Measurements from ENCODE around the gene PLEKHG5.
A peak's percentile ranks its signal among the peaks of the same experiment; 100 is the strongest.

The PLEKHG5 gene

GRCh38 chr1:6471086-6471969 lies 20.1 kb downstream of the PLEKHG5 start:
- TF ChIP-seq ZBTB7A (IDR thresholded peaks at IDR 0.05; ENCODE audit: low read depth) (no peak), EP300 (IDR thresholded peaks at IDR 0.05; ENCODE audit: borderline replicate concordance) (no peak), MAX (IDR thresholded peaks at IDR 0.05) (0 out of 2 replicates have a peak, but pooled peaks have one; percentile 11), YY1 (IDR thresholded peaks at IDR 0.05; ENCODE audit: low read depth) (peak; percentile 77)

DNA sequence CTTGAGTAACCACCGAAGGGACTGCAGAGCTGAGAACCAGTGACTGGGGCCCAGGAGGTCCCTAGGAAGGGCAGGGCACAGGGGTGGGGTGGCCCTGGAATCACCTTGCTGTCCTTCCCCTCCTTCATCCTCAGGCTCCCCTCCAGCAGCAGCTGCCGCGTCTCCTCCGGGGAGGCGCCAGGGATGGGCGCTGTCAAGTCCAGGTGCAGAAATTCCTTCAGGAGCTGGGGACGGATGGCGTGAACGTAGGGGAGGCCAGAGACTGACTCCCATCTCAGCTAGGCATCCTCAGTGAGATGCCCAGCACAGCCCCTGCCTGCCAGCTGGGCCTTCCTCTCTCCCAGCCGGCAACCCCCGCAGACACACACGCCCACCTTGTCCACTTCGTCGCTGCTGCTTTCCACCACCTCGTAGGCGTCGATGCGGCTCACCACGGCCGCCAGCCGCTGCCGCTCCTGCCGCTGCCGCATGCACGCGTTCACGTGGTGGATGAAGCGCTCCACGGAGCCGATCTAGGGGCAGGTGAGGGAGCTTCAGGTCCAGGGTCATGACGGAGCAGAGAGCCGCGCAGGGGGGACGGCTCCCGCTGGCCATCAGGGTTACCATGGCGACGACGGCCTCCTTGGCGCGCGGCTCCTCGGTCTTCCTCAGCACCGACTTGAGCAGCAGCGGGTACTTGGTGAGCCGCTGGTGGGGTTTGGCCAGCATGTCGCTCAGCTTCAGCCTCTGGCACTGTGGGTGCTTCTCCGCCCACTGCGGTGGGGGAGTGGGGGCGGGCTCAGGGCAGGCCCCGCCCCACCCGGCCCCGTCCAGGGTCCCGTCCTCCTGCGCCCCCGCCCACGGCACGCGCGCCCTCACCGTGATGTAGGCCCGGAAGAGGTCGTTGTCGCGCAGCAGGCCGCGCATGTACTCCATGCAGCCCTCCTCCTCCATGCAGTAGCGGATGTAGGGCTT lies 21.1 kb downstream of the PLEKHG5 start:
- TF ChIP-seq YY1 (IDR thresholded peaks at IDR 0.05; ENCODE audit: low read depth): no peak
- TF ChIP-seq FOXM1 (IDR thresholded peaks at IDR 0.05; ENCODE audit: borderline replicate concordance, low read depth): no peak
- TF ChIP-seq CEBPB (IDR thresholded peaks at IDR 0.05): no peak
- TF ChIP-seq EP300 (IDR thresholded peaks at IDR 0.05; ENCODE audit: borderline replicate concordance): no peak

DNA sequence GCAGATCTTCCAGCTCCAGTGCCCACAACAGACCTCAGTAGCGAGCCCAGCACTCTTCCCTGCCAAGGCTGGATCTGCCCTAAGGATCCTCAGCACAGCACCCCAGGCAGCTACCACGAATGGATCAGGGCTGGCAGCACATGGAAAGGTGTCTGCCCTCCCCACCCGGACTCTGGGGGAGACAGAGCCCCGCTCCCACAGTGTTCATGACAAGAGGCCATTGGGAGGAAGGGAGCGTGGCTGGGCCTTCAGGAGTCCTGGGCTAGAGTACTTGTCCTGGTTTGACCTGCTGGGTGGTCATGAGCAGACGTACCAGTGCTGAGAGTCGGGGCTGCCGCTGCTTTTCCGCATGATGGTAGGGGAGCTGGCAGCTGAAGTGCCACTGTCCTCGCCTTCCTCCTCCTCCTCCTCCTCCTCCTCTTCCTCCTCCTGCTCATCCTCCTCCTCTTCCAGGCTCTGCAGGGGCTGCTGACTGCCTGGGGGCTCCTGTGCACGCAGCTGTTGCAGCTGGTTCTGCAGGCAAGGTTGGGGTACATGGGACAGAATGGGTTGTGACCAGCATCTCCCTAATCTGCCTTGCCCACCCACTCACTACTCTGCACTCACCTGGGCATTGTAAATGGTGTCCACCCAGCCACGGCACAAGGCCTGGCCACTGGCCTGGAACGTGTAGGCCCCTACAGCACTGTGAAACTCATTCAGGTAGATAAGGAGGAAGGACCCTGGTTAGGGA lies 22.6 kb downstream of the PLEKHG5 start:
- TF ChIP-seq TEAD4 (IDR thresholded peaks at IDR 0.05) (0 out of 2 replicates have a peak, but pooled peaks have one; percentile 8), YY1 (IDR thresholded peaks at IDR 0.05; ENCODE audit: low read depth) (no peak)

GRCh38 chr1:6467744-6468688 lies 23.5 kb downstream of the PLEKHG5 start:
- TF ChIP-seq, protein P1, sequence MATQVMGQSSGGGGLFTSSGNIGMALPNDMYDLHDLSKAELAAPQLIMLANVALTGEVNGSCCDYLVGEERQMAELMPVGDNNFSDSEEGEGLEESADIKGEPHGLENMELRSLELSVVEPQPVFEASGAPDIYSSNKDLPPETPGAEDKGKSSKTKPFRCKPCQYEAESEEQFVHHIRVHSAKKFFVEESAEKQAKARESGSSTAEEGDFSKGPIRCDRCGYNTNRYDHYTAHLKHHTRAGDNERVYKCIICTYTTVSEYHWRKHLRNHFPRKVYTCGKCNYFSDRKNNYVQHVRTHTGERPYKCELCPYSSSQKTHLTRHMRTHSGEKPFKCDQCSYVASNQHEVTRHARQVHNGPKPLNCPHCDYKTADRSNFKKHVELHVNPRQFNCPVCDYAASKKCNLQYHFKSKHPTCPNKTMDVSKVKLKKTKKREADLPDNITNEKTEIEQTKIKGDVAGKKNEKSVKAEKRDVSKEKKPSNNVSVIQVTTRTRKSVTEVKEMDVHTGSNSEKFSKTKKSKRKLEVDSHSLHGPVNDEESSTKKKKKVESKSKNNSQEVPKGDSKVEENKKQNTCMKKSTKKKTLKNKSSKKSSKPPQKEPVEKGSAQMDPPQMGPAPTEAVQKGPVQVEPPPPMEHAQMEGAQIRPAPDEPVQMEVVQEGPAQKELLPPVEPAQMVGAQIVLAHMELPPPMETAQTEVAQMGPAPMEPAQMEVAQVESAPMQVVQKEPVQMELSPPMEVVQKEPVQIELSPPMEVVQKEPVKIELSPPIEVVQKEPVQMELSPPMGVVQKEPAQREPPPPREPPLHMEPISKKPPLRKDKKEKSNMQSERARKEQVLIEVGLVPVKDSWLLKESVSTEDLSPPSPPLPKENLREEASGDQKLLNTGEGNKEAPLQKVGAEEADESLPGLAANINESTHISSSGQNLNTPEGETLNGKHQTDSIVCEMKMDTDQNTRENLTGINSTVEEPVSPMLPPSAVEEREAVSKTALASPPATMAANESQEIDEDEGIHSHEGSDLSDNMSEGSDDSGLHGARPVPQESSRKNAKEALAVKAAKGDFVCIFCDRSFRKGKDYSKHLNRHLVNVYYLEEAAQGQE (IDR thresholded peaks at IDR 0.05; ENCODE audit: low read depth): no peak
- peak; percentile 73; the same call in 1 of the 2 replicates for TF ChIP-seq ZBTB7A (IDR thresholded peaks at IDR 0.05; ENCODE audit: low read depth)
- no peak for TF ChIP-seq CREB1 (IDR thresholded peaks at IDR 0.05; ENCODE audit: low read depth)
- TF ChIP-seq MAX (IDR thresholded peaks at IDR 0.05): no peak
- no peak for TF ChIP-seq CEBPB (IDR thresholded peaks at IDR 0.05)
- no peak for TF ChIP-seq FOXM1 (IDR thresholded peaks at IDR 0.05; ENCODE audit: borderline replicate concordance, low read depth)
- no peak for TF ChIP-seq EP300 (IDR thresholded peaks at IDR 0.05; ENCODE audit: borderline replicate concordance)
- TF ChIP-seq TAF1 (IDR thresholded peaks at IDR 0.05; ENCODE audit: low read depth): peak; percentile 17; the same call in 1 of the 2 replicates
- 0 out of 2 replicates have a peak, but pooled peaks have one; percentile 20 for TF ChIP-seq YY1 (IDR thresholded peaks at IDR 0.05; ENCODE audit: low read depth)
- TF ChIP-seq, protein P2, sequence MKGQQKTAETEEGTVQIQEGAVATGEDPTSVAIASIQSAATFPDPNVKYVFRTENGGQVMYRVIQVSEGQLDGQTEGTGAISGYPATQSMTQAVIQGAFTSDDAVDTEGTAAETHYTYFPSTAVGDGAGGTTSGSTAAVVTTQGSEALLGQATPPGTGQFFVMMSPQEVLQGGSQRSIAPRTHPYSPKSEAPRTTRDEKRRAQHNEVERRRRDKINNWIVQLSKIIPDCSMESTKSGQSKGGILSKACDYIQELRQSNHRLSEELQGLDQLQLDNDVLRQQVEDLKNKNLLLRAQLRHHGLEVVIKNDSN (IDR thresholded peaks at IDR 0.05): no peak
- no peak for TF ChIP-seq NFIC (IDR thresholded peaks at IDR 0.05)
- no peak for TF ChIP-seq EGR1 (IDR thresholded peaks at IDR 0.05)
- no peak for TF ChIP-seq TEAD4 (IDR thresholded peaks at IDR 0.05)
- TF ChIP-seq TCF12 (IDR thresholded peaks at IDR 0.05; ENCODE audit: low read depth): 0 out of 2 replicates have a peak, but pooled peaks have one; percentile 25
- no peak for TF ChIP-seq RAD21 (IDR thresholded peaks at IDR 0.05; ENCODE audit: low read depth)

GRCh38 chr1:6467224-6467623 lies 24.2 kb downstream of the PLEKHG5 start:
- no peak for TF ChIP-seq EGR1 (IDR thresholded peaks at IDR 0.05)
- TF ChIP-seq TCF12 (IDR thresholded peaks at IDR 0.05; ENCODE audit: low read depth): 0 out of 2 replicates have a peak, but pooled peaks have one; percentile 11

- no peak for TF ChIP-seq RAD21 (IDR thresholded peaks at IDR 0.05; ENCODE audit: low read depth)
- TF ChIP-seq MAX (IDR thresholded peaks at IDR 0.05): no peak
- TF ChIP-seq YY1 (IDR thresholded peaks at IDR 0.05; ENCODE audit: low read depth): no peak
- TF ChIP-seq EGR1 (IDR thresholded peaks at IDR 0.05): no peak
- TF ChIP-seq, protein P1 (IDR thresholded peaks at IDR 0.05; ENCODE audit: low read depth): no peak
- TF ChIP-seq ZBTB7A (IDR thresholded peaks at IDR 0.05; ENCODE audit: low read depth): no peak
- TF ChIP-seq FOXM1 (IDR thresholded peaks at IDR 0.05; ENCODE audit: borderline replicate concordance, low read depth): no peak
- no peak for TF ChIP-seq TEAD4 (IDR thresholded peaks at IDR 0.05)
- no peak for TF ChIP-seq CREB1 (IDR thresholded peaks at IDR 0.05; ENCODE audit: low read depth)
Observed at GRCh38 chr1:6466751-6467150, 24.7 kb downstream of the PLEKHG5 start.
